Activated CD4-positive, alpha-beta T cell treated with anti-CD3 and anti-CD28 coated beads, Interleukin-10, Interleukin-2, amounts not matched to agents 100 ng/mL and 50 ng/mL, durations not matched to agents 16 hours and 8 hours (primary cell): Measurements from ENCODE around the gene SUGCT.
"Not testable (repeated sequence)": the region's sequence is repeated elsewhere in the genome, so short reads cannot be mapped to it uniquely, and the experiment has no call there.

ENCODE experiments used
- DNase-seq: peaks from one replicate; pipeline ENCODE4 v3.0.0-alpha.2; 2020

Gene SUGCT

GRCh38 chr7:40141916-40142315, 7.1 kb downstream of the SUGCT start:
- DNase-seq, result not testable (repeated sequence)

GRCh38 chr7:40145596-40146130, 10.9 kb downstream of the SUGCT start:
- not testable (repeated sequence) for DNase-seq

- peak; percentile 7 for DNase-seq
These were observed 12.8 kb downstream of the SUGCT start for GRCh38 chr7:40147371-40148246.

- not testable (repeated sequence) for DNase-seq
These were observed 13.4 kb downstream of the SUGCT start for GRCh38 chr7:40148247-40148580.

- no peak for DNase-seq
These were observed 13.9 kb downstream of the SUGCT start for GRCh38 chr7:40148671-40149070.

- no peak for DNase-seq
These were observed 16.7 kb downstream of the SUGCT start for GRCh38 chr7:40151504-40151903.

GRCh38 chr7:40156988-40157387, 22.2 kb downstream of the SUGCT start:
- DNase-seq, result no peak

- DNase-seq, result no peak
These were observed 27.7 kb downstream of the SUGCT start for GRCh38 chr7:40162516-40162915.

GRCh38 chr7:40165216-40165615, 30.4 kb downstream of the SUGCT start:
- DNase-seq, result no peak

- DNase-seq, result no peak
These were observed 32.5 kb downstream of the SUGCT start for GRCh38 chr7:40167291-40167690.

- not testable (repeated sequence) for DNase-seq
These were observed 33.5 kb downstream of the SUGCT start for GRCh38 chr7:40168266-40168665.

GRCh38 chr7:40173121-40173520, 38.3 kb downstream of the SUGCT start:
- not testable (repeated sequence) for DNase-seq

- DNase-seq, result not testable (repeated sequence)
These were observed 40.5 kb downstream of the SUGCT start for GRCh38 chr7:40175256-40175655.

- DNase-seq, result no peak
These were observed 41.1 kb downstream of the SUGCT start for GRCh38 chr7:40175725-40176510.

GRCh38 chr7:40177071-40177470, 42.3 kb downstream of the SUGCT start:
- no peak for DNase-seq

GRCh38 chr7:40182452-40182851, 47.6 kb downstream of the SUGCT start:
- no peak for DNase-seq

- DNase-seq, result no peak
These were observed 51.8 kb downstream of the SUGCT start for GRCh38 chr7:40186586-40186985.

- no peak for DNase-seq
These were observed 57.2 kb downstream of the SUGCT start for GRCh38 chr7:40192036-40192435.

- DNase-seq, result no peak
These were observed 59.9 kb downstream of the SUGCT start for GRCh38 chr7:40194745-40195144.

GRCh38 chr7:40197527-40197926, 62.7 kb downstream of the SUGCT start:
- DNase-seq, result no peak

GRCh38 chr7:40199076-40199802, 64.4 kb downstream of the SUGCT start:
- no peak for DNase-seq

- DNase-seq, result no peak
These were observed 66.0 kb downstream of the SUGCT start for GRCh38 chr7:40200791-40201190.

- DNase-seq, result no peak
These were observed 68.0 kb downstream of the SUGCT start for GRCh38 chr7:40202851-40203250.
